Measurements from ENCODE around the gene FOXL1.

DNA sequence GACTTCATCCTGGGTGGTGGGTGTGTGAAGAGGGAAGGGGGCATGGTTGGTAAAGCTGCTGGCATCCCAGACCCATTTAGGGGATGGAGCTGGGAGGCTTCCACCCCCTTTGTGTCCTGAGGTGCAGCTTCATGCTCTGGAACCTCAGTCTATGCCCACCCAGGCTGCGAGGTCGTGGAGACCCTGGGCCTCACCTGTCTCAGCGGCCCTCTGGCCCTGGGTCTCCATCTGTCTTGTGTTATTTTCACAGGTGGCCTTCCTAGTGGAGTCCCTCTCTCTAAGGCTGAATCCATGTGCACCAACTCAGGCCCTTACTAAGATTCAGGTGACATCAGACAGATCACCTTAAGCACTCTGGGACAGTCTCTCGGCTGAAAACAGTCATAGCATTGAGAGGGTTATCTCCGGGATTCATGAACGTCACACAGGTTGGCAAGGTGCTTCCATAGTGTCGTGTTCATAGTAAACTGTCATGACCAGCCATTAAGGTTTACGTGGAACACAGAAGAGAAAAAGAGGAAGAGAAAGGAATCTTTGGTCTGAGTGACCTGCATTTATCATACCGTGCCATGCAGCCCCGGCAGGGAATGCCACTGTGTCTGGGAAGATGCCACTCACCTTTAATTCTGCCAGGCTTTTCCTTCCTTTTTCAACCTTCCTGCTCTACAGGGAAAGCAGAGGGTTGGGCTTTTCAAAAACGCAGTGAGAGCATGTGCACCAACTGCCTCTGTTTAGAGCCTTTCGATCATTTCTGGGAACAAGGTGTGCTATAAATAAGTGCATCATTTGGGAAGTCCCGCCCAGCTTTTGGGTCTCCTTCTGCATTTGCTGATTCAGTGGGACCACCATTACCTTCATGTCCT is 4.5 kb upstream of the FOXL1 start:
- TF ChIP-seq, protein P1, sequence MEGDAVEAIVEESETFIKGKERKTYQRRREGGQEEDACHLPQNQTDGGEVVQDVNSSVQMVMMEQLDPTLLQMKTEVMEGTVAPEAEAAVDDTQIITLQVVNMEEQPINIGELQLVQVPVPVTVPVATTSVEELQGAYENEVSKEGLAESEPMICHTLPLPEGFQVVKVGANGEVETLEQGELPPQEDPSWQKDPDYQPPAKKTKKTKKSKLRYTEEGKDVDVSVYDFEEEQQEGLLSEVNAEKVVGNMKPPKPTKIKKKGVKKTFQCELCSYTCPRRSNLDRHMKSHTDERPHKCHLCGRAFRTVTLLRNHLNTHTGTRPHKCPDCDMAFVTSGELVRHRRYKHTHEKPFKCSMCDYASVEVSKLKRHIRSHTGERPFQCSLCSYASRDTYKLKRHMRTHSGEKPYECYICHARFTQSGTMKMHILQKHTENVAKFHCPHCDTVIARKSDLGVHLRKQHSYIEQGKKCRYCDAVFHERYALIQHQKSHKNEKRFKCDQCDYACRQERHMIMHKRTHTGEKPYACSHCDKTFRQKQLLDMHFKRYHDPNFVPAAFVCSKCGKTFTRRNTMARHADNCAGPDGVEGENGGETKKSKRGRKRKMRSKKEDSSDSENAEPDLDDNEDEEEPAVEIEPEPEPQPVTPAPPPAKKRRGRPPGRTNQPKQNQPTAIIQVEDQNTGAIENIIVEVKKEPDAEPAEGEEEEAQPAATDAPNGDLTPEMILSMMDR (IDR thresholded peaks at IDR 0.05 in 8 of 11, conservative IDR thresholded peaks at IDR 0.05 in 3 of 11), result no peak
- TF ChIP-seq POLR2A (IDR thresholded peaks at IDR 0.05) (no peak), POLR2AphosphoS5 (IDR thresholded peaks at IDR 0.05) (no peak)
